Breast epithelium (tissue), 4 donors: Measurements from ENCODE around the gene SDSL. TPM values are rescaled to one million over a fixed set of nuclear protein-coding genes. Genes with fewer than 3 reads are reported as not detected.
A peak's percentile ranks its signal among the peaks of the same experiment; 100 is the strongest.

Experiments used
- DNase-seq, 2 donors: peaks; one replicate each; pipeline ENCODE4 v3.0.0-alpha.2; 2019; ENCODE audit warnings: low spot score in 2 of 2
- H3K27ac ChIP-seq, 2 donors: fragments of 200-600 bp; sonication (generic) in 1 of 2; one replicate each; pipeline ENCODE4 v1.5.1; 2016 to 2019; ENCODE audit warnings: mild to moderate bottlenecking in 1 of 2
- H3K27me3 ChIP-seq, 2 donors: fragments of 200-600 bp; sonication (generic) in 1 of 2; one replicate each; pipeline versions ENCODE4 v1.5.1 to v1.6.0; 2017 to 2019; ENCODE audit warnings: control low read depth in 1 of 2, mild to moderate bottlenecking in 1 of 2
- H3K36me3 ChIP-seq: fragments of 200-600 bp; one replicate; pipeline ENCODE4 v1.5.1; 2019
- H3K4me1 ChIP-seq, 2 donors: fragments of 200-600 bp; sonication (generic); one replicate each; pipeline ENCODE4 v1.5.1; 2016 to 2019; ENCODE audit warnings: control low read depth in 1 of 2
- H3K4me3 ChIP-seq, 3 donors: fragments of 200-600 bp; sonication (generic); 1 replicate in 2 of 3; 2 replicates in 1 of 3; pipeline ENCODE4 v1.5.1; 2016 to 2019; ENCODE audit warnings: mild to moderate bottlenecking in 3 of 3, moderate library complexity in 2 of 3
- H3K9me3 ChIP-seq, 2 donors: fragments of 200-600 bp; sonication (generic) in 1 of 2; one replicate each; pipeline ENCODE4 v1.5.1; 2016 to 2019; ENCODE audit warnings: control low read depth in 1 of 2
- POLR2A ChIP-seq: fragments of 450-650 bp; IDR thresholded peaks from one replicate; pipeline ENCODE4 v1.6.1; 2016; ENCODE audit warnings: antibody characterized with exemption, mild to moderate bottlenecking, moderate library complexity
- POLR2AphosphoS5 ChIP-seq, 3 donors: sonication (generic); formaldehyde crosslinking; IDR thresholded peaks; one replicate each; pipeline ENCODE4 v1.6.1; 2017; ENCODE audit warnings: antibody characterized with exemption in 3 of 3
- intact Hi-C: fragments of 100-400 bp; cut with DNase I; formaldehyde crosslinking; loops from one replicate; pipeline ENCODE4 v1.15.1; 2023; ENCODE audit warnings: low total_unique reads
- total RNA-seq, 3 donors: library from RNA; depleted of rRNA; stranded (reverse); fragments of >200 nt; gene quantifications; one replicate each; pipeline ENCODE4 v1.1.0, GENCODE V29; 2016
- TF ChIP-seq, protein P1 (sequence below), 3 donors: fragments of 450-650 bp; IDR thresholded peaks; one replicate each; pipeline ENCODE4 v1.5.1; 2016 to 2017; ENCODE audit warnings: antibody characterized with exemption in 3 of 3, mild to moderate bottlenecking in 3 of 3, moderate library complexity in 3 of 3

Gene SDSL
- total RNA-seq, 3 donors from 2014 or later, result 4.6 to 4.9 (median 4.8) TPM

DNA sequence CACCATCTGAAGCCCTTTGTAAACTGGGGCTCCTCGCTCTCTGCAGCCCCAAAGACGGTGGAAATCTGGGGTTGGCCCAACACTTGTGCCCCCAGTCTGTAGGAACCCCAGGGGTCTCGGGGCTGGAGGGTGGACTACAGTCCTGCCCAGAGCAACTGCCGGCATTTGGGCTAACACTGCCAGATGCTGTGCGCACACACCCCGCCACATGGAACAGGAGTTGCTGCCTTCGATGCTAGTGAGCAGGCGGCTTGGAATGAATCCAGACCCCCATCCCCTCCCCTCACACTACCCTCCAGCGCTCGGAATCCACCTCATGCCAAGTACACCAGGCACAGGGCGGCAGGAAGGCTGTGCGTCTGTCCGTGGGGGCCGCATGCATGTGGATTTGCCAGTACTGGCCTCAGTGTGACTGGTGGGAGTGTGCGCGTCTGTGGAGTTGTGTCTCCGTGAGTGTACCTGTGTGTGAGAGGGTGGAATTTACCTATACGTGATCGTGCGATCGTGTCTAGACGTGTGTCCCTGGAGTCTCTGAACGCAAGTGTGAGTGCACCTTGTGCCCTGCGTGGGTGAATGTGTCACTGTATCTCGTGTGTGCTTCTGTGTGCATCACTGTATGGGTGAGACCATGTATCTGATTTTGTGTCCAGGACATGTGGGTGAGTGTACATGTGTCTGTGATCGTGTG is 44.4 kb downstream of the SDSL start:
- intact Hi-C loops, result no loop called here
- Histone ChIP-seq H3K27me3 (peaks cover 20 to 98% of the 10 kb centered on the region in 2 donors), H3K9me3 (no peaks in the 10 kb centered on the region), H3K4me3 (peak overlapping the region in 1 of 3 donors; percentile 61), H3K36me3 (no peaks in the 10 kb centered on the region), H3K4me1 (peaks cover 13 to 27% of the 10 kb centered on the region in 2 donors), H3K27ac (no peak overlapping the region)
- no peak for TF ChIP-seq POLR2A
- TF ChIP-seq POLR2AphosphoS5 (IDR thresholded peaks at IDR 0.05), result no peak
- TF ChIP-seq, protein P1, sequence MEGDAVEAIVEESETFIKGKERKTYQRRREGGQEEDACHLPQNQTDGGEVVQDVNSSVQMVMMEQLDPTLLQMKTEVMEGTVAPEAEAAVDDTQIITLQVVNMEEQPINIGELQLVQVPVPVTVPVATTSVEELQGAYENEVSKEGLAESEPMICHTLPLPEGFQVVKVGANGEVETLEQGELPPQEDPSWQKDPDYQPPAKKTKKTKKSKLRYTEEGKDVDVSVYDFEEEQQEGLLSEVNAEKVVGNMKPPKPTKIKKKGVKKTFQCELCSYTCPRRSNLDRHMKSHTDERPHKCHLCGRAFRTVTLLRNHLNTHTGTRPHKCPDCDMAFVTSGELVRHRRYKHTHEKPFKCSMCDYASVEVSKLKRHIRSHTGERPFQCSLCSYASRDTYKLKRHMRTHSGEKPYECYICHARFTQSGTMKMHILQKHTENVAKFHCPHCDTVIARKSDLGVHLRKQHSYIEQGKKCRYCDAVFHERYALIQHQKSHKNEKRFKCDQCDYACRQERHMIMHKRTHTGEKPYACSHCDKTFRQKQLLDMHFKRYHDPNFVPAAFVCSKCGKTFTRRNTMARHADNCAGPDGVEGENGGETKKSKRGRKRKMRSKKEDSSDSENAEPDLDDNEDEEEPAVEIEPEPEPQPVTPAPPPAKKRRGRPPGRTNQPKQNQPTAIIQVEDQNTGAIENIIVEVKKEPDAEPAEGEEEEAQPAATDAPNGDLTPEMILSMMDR (IDR thresholded peaks at IDR 0.05), result no peak
- DNase-seq, result no peak

DNA sequence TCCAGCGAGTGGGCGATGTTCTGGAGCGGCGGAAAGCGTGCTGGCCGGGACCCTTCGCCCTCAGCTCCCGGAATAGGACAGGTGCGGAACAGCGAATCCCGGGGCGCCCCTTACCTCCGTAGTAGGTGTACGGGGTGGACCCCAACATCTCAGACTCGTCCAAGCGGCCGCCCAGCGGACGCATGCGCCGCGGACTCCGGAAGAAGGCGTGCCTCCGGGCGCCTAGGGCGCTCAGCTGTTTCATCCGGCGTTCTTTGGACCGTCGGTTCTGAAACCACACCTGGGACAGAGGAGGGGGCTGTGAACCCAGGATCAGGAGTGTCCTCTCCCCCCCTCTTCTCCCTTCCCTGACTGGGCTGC is 44.9 kb downstream of the SDSL start:
- Histone ChIP-seq H3K4me3 (peak overlapping the region; percentile 31 to 61 (median 39)), H3K9me3 (no peaks in the 10 kb centered on the region), H3K4me1 (peaks cover 13 to 27% of the 10 kb centered on the region in 2 donors), H3K27me3 (peaks cover 20 to 99% of the 10 kb centered on the region in 2 donors), H3K36me3 (no peaks in the 10 kb centered on the region), H3K27ac (no peak overlapping the region)
- DNase-seq, result no peak
- intact Hi-C loops, result no loop called here
- TF ChIP-seq POLR2A (no peak), POLR2AphosphoS5 (IDR thresholded peaks at IDR 0.05) (no peak)
- TF ChIP-seq, protein P1 (IDR thresholded peaks at IDR 0.05), result no peak

DNA sequence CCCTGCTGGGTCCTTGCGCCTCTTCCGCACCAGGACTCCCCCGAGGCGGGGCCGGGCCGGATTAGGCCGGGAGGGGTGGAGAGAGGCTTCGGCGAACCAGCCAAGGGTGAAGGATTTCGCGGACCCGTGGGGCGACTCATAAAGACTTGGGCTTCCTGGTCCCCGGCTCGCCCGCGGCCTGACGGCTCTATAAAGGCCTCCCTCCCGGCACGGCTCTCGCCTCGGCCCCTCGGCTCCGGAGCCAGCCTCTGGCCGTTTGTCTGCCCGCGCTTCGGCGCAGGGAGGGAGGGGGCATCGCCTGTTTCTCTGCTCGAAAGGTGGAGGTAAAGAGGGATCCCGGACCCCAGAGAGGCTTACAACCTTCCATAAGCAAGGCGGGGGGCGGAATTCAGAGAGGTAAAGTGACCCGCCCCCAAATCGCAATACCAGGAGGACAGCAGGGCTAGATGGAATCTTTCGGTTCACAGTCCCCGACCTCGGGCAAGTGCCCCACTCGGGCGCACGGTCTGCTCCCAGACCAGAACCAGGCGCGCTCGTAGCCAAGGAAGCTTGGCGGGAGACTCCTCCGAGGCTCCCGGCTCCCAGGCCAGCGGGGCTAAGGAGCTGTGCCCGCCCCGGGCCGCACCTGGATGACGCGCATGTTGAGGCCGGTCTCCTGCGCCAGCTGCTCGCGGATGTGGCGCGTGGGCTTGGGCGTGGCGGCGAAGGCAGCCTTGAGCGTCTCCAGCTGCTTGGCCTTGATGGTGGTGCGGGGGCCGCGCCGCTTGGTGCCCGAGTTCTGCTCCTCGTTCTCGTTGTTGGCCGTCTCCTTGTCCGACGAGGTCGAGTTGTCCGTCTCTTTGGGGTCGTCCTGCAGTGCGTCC is 45.6 kb downstream of the SDSL start:
- peak overlapping the region; percentile 31 to 61 (median 39) for H3K4me3 ChIP-seq
- intact Hi-C loops, result no loop called here
- H3K36me3 ChIP-seq, result no peaks in the 10 kb centered on the region
- no peak for DNase-seq
- H3K27ac ChIP-seq, result no peak overlapping the region
- no peaks in the 10 kb centered on the region for H3K9me3 ChIP-seq
- H3K27me3 ChIP-seq, result peaks cover 19 to 100% of the 10 kb centered on the region in 2 donors
- peaks cover 12 to 27% of the 10 kb centered on the region in 2 donors for H3K4me1 ChIP-seq
- TF ChIP-seq, protein P1 (IDR thresholded peaks at IDR 0.05), result no peak
- no peak for TF ChIP-seq POLR2AphosphoS5 (IDR thresholded peaks at IDR 0.05)
- no peak for TF ChIP-seq POLR2A

DNA sequence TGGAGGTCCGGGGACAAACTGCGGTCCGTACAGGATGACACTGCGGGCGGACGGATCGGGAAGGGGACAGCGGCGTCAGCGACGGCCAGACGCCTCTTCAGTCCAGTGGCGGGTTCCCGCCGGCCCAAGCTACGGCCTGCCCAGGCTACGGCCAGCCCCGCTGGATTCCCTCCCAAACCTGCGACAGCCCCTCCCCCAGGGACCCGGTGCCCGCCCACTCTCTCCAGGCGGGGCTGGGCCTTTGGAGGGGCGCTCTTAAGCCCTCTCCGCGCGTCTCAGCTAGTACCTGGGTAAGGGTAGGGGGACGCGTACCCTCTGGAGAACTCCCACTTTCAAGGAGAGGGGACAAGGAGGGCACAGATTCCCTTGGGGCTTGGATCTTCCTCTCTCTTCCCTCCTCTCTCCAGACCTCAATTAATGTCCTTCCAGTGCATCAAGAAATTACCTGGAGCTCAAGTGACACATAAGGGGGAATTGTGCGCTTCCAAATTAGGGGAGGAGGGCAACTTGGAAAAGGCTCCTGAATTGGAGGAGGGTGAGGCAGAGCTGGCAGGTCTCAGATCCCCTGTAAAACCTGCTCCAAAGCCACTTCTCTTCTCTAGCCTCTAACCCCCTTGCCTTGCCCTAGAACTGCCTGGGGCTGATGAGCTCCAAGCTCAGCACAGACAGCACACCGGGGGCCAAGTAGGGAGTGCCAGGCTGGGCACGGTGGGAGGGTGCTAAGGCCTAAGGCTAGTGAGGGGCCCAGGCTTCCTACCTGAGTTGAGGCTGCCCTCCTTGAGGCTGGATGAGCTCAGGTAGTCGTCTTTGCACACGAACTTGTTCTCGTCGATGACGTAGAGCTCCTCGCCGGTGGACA is 46.4 kb downstream of the SDSL start:
- H3K9me3 ChIP-seq, result no peaks in the 10 kb centered on the region
- no peaks in the 10 kb centered on the region for H3K36me3 ChIP-seq
- peaks cover 4 to 20% of the 10 kb centered on the region in 2 donors for H3K4me1 ChIP-seq
- TF ChIP-seq POLR2AphosphoS5 (IDR thresholded peaks at IDR 0.05), result no peak
- no peak for TF ChIP-seq POLR2A
- TF ChIP-seq, protein P1 (IDR thresholded peaks at IDR 0.05), result no peak
- H3K27ac ChIP-seq, result no peak overlapping the region
- H3K27me3 ChIP-seq, result peaks cover 13 to 100% of the 10 kb centered on the region in 2 donors
- intact Hi-C loops, result no loop called here
- DNase-seq, result no peak
- H3K4me3 ChIP-seq, result peak overlapping the region in 1 of 3 donors; percentile 61
